OCI-LY1 (cell line): ENCODE results near the gene FNDC8.

Experiments
- H2AFZ ChIP-seq: fragments of 200-600 bp; sonication (generic), shearing (Covaris generic); 2 replicates; pipeline ENCODE4 v1.6.0; 2014; ENCODE audit warnings: antibody characterized with exemption, mild to moderate bottlenecking, low read length
- H3F3A ChIP-seq: fragments of 200-600 bp; sonication (generic), shearing (Covaris generic); 2 replicates; pipeline ENCODE4 v1.6.0; 2014; ENCODE audit warnings: mild to moderate bottlenecking, antibody characterized with exemption, low read length, moderate library complexity; ENCODE audit not compliant: insufficient read depth
- H3K27ac ChIP-seq: fragments of 200-600 bp; sonication (generic); 2 replicates; pipeline ENCODE4 v1.5.1; 2014; ENCODE audit warnings: low read length, mixed run types, mild to moderate bottlenecking, low read depth; ENCODE audit not compliant: poor library complexity, severe bottlenecking
- H3K27me3 ChIP-seq: fragments of 200-600 bp; sonication (generic); 2 replicates; pipeline ENCODE4 v1.6.0; 2014; ENCODE audit warnings: antibody characterized with exemption, mild to moderate bottlenecking, low read length, moderate library complexity; ENCODE audit not compliant: insufficient read depth
- H3K36me3 ChIP-seq: fragments of 200-600 bp; sonication (generic); 2 replicates; pipeline ENCODE4 v1.6.1; 2014; ENCODE audit warnings: mild to moderate bottlenecking, antibody characterized with exemption, low read length, moderate library complexity, mixed read lengths; ENCODE audit not compliant: insufficient read depth
- H3K4me1 ChIP-seq: fragments of 200-600 bp; sonication (generic); 2 replicates; pipeline ENCODE4 v1.5.1; 2014; ENCODE audit warnings: mild to moderate bottlenecking, low read length, moderate library complexity; ENCODE audit not compliant: insufficient read depth, severe bottlenecking
- H3K4me2 ChIP-seq: fragments of 200-600 bp; sonication (generic), shearing (Covaris generic); 2 replicates; pipeline ENCODE4 v1.6.1; 2014; ENCODE audit warnings: low read length
- H3K4me3 ChIP-seq: fragments of 200-600 bp; sonication (generic); 2 replicates; pipeline ENCODE4 v1.5.1; 2014; ENCODE audit warnings: low read length, low read depth, mild to moderate bottlenecking, mixed read lengths; ENCODE audit not compliant: poor library complexity, severe bottlenecking
- H3K79me2 ChIP-seq: fragments of 200-600 bp; shearing (Covaris generic); 2 replicates; pipeline ENCODE4 v1.6.1; 2016; ENCODE audit warnings: mixed run types, low read length, mixed read lengths; ENCODE audit not compliant: insufficient read depth
- H3K9ac ChIP-seq: fragments of 200-600 bp; sonication (generic), shearing (Covaris generic); 2 replicates; pipeline ENCODE4 v1.6.1; 2014; ENCODE audit warnings: mild to moderate bottlenecking, low read length, mixed read lengths
- H3K9me2 ChIP-seq: fragments of 200-600 bp; sonication (generic), shearing (Covaris generic); 2 replicates; pipeline ENCODE4 v1.6.1; 2014; ENCODE audit warnings: low read depth, mild to moderate bottlenecking, low read length, mixed read lengths
- H3K9me3 ChIP-seq: fragments of 200-600 bp; shearing (Covaris generic); 2 replicates; pipeline ENCODE4 v1.6.1; 2014; ENCODE audit warnings: low read length, mixed read lengths
- H4K20me1 ChIP-seq: fragments of 200-600 bp; sonication (generic), shearing (Covaris generic); 2 replicates; pipeline ENCODE4 v1.6.0; 2016; ENCODE audit warnings: mild to moderate bottlenecking, low read length; ENCODE audit not compliant: insufficient read depth
- CTCF ChIP-seq: fragments of 200-600 bp; sonication (generic), shearing (Covaris generic); IDR thresholded peaks from 2 replicates; pipeline ENCODE4 v1.5.1; 2017; ENCODE audit warnings: mild to moderate bottlenecking, antibody characterized with exemption, low read length, moderate library complexity, mixed read lengths
- EZH2 ChIP-seq: fragments of 200-600 bp; sonication (generic), shearing (Covaris generic); IDR thresholded peaks from 2 replicates; pipeline ENCODE4 v1.8.0; 2017; ENCODE audit warnings: borderline replicate concordance, mixed run types, mild to moderate bottlenecking, antibody characterized with exemption, low read length, moderate library complexity, mixed read lengths

The FNDC8 gene

GRCh38 chr17:35154196-35155165 lies 33.1 kb downstream of the FNDC8 start:
- no peaks in the 10 kb centered on the region for H3K27me3 ChIP-seq
- TF ChIP-seq EZH2 (no peak), CTCF (no peak)
- no peaks in the 10 kb centered on the region for H3K79me2 ChIP-seq
- no peaks in the 10 kb centered on the region for H3K36me3 ChIP-seq
- H3F3A ChIP-seq, result no peaks in the 10 kb centered on the region
- H2AFZ ChIP-seq, result no peak overlapping the region
- no peaks in the 10 kb centered on the region for H3K4me1 ChIP-seq
- H4K20me1 ChIP-seq, result no peaks in the 10 kb centered on the region
- H3K4me3 ChIP-seq, result no peak overlapping the region
- no peak overlapping the region for H3K4me2 ChIP-seq
- no peaks in the 10 kb centered on the region for H3K9me3 ChIP-seq
- H3K9ac ChIP-seq, result no peak overlapping the region
- no peak overlapping the region for H3K27ac ChIP-seq
- H3K9me2 ChIP-seq, result no peaks in the 10 kb centered on the region

- no peaks in the 10 kb centered on the region for H3K9me3 ChIP-seq
- no peaks in the 10 kb centered on the region for H3K4me1 ChIP-seq
- no peak overlapping the region for H3K4me2 ChIP-seq
- no peak for TF ChIP-seq EZH2
- no peak for TF ChIP-seq CTCF
- no peaks in the 10 kb centered on the region for H3K79me2 ChIP-seq
- no peak overlapping the region for H3K9ac ChIP-seq
- no peak overlapping the region for H3K27ac ChIP-seq
- no peaks in the 10 kb centered on the region for H3F3A ChIP-seq
- H4K20me1 ChIP-seq, result no peaks in the 10 kb centered on the region
- no peak overlapping the region for H3K4me3 ChIP-seq
- H3K27me3 ChIP-seq, result no peaks in the 10 kb centered on the region
- H3K9me2 ChIP-seq, result no peaks in the 10 kb centered on the region
- no peaks in the 10 kb centered on the region for H3K36me3 ChIP-seq
- no peak overlapping the region for H2AFZ ChIP-seq
Measured at GRCh38 chr17:35155246-35155645, 33.8 kb downstream of the FNDC8 start.

- Histone ChIP-seq H3K4me2 (no peak overlapping the region), H3K9me2 (no peaks in the 10 kb centered on the region), H3K27ac (no peak overlapping the region), H3K36me3 (no peaks in the 10 kb centered on the region), H3K9ac (no peak overlapping the region), H3K4me3 (no peak overlapping the region), H4K20me1 (no peaks in the 10 kb centered on the region), H3K79me2 (no peaks in the 10 kb centered on the region), H3K4me1 (no peaks in the 10 kb centered on the region), H3F3A (no peaks in the 10 kb centered on the region), H2AFZ (no peak overlapping the region), H3K9me3 (no peaks in the 10 kb centered on the region), H3K27me3 (peaks cover 4% of the 10 kb centered on the region; the same call in 1 of the 2 replicates)
- TF ChIP-seq EZH2 (no peak), CTCF (no peak)
Measured at GRCh38 chr17:35159940-35160339, 38.5 kb downstream of the FNDC8 start.
